ENCODE results near the gene XRCC4. TPM values are rescaled to one million over a fixed set of nuclear protein-coding genes. Genes with fewer than 3 reads are reported as not detected.

Gene XRCC4
- total and polyA plus RNA-seq, 7 donors, result 4.6 to 11.3 (median 7.6) TPM

DNA sequence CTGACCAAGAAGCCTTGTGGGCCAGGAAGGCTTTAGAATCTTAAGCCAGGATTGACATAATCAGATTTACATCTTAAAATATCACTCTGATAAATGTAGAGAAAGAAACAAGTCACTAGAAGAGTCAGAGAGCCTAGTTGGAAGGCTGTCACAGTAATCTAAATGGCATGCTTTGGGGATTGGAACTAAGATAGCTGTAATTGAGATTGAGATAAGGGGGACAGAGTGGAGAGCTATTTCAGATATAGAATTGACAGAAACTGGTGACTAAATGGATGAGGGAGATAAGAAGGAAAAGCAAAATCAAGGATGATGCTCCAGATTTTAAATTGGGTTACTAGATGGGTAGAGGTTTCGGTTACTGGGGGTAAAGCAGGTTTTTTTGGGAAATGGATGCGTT lies 100.5 kb downstream of the XRCC4 start:
- no peak overlapping the region for H3K4me3 ChIP-seq
- no peaks in the 10 kb centered on the region for H3K27me3 ChIP-seq
- WGBS, 2 donors, result 93 to 97% methylated on average over 2 of the region's 2 CpGs
- DNase-seq, result no peak
- H3K9me3 ChIP-seq, result no peaks in the 10 kb centered on the region
- no peak overlapping the region for H3K27ac ChIP-seq
- intact Hi-C loops (cut with DNase I), result no loop called here
- H3K36me3 ChIP-seq, result no peaks in the 10 kb centered on the region
- TF ChIP-seq EP300 (IDR thresholded peaks at IDR 0.05) (no peak), POLR2AphosphoS5 (IDR thresholded peaks at IDR 0.05) (no peak), POLR2A (IDR thresholded peaks at IDR 0.05) (no peak)
- TF ChIP-seq, protein P1, sequence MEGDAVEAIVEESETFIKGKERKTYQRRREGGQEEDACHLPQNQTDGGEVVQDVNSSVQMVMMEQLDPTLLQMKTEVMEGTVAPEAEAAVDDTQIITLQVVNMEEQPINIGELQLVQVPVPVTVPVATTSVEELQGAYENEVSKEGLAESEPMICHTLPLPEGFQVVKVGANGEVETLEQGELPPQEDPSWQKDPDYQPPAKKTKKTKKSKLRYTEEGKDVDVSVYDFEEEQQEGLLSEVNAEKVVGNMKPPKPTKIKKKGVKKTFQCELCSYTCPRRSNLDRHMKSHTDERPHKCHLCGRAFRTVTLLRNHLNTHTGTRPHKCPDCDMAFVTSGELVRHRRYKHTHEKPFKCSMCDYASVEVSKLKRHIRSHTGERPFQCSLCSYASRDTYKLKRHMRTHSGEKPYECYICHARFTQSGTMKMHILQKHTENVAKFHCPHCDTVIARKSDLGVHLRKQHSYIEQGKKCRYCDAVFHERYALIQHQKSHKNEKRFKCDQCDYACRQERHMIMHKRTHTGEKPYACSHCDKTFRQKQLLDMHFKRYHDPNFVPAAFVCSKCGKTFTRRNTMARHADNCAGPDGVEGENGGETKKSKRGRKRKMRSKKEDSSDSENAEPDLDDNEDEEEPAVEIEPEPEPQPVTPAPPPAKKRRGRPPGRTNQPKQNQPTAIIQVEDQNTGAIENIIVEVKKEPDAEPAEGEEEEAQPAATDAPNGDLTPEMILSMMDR (IDR thresholded peaks at IDR 0.05), result no peak
- no peaks in the 10 kb centered on the region for H3K4me1 ChIP-seq

DNA sequence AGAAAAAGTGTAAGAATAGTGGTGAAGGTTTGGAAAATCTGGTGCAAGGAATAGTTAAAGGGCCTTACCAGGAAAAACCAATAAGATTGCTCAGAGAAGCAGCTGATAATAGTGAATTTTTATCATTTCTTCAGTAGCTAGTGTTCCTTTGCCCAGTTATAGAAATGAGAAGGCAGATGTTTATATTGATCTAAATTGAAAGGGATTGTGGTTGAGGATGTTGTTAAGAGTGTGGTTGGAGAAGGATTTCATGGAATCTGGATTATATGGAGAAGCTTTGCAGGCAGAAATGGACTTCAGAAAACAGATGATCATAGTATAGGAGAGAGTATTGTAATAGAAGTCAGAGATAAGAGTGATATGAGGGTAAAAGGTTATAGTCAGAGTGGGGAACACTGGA lies 102.6 kb downstream of the XRCC4 start:
- TF ChIP-seq POLR2AphosphoS5 (IDR thresholded peaks at IDR 0.05), result no peak
- no peak for TF ChIP-seq POLR2A (IDR thresholded peaks at IDR 0.05)
- no peaks in the 10 kb centered on the region for H3K27me3 ChIP-seq
- intact Hi-C loops (cut with DNase I), result no loop called here
- H3K4me1 ChIP-seq, result no peaks in the 10 kb centered on the region
- H3K36me3 ChIP-seq, result no peaks in the 10 kb centered on the region
- no peak overlapping the region for H3K4me3 ChIP-seq
- DNase-seq, result no peak
- H3K27ac ChIP-seq, result no peak overlapping the region
- no peaks in the 10 kb centered on the region for H3K9me3 ChIP-seq

DNA sequence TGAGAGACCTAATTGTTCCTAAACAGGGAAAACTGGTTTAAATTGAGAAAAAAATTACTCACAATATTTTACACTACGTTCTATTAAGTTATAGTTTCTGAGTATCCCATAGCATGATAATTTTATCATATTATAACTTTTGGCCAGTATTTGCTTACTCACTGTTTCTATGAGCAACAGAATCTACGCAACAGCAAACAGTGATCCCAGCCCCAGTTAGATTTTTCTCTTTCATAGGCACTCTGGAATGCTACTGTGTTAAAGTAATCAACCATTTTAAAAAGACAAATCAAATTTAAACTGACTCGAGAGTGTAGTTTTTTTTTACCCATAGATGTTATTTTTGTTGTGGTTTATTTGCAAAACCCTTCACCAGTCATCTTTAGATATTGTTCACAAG lies 107.2 kb downstream of the XRCC4 start:
- no peaks in the 10 kb centered on the region for H3K9me3 ChIP-seq
- intact Hi-C loops (cut with DNase I), result no loop called here
- H3K4me3 ChIP-seq, result no peak overlapping the region
- WGBS, 2 donors, result 86 to 89% methylated on average over 3 of the region's 3 CpGs
- H3K27me3 ChIP-seq, result no peaks in the 10 kb centered on the region
- TF ChIP-seq POLR2AphosphoS5 (IDR thresholded peaks at IDR 0.05) (no peak), EP300 (IDR thresholded peaks at IDR 0.05) (no peak)
- no peak for DNase-seq
- no peaks in the 10 kb centered on the region for H3K36me3 ChIP-seq
- H3K27ac ChIP-seq, result no peak overlapping the region
- H3K4me1 ChIP-seq, result no peaks in the 10 kb centered on the region

DNA sequence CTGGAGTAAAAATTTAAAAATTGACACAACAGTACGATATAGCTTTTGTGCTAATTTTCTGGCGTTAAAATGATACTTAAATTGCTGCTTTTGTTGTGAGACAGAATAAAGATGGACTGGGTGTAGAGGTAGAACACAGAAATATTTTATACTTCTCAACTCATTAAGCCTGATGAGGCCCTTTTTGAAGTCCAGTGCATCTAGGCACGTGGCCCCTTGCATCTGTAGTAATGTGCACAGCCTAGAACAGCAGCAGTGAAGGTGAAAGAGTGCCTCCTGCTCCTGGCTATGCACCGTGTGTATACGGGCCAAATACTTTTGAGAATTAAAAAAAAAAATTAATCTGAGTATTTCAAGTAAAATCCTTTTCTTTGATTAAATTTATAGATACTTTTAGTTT lies 115.6 kb downstream of the XRCC4 start:
- no peak for DNase-seq
- Histone ChIP-seq H3K27ac (no peak overlapping the region), H3K4me3 (no peak overlapping the region), H3K9me3 (no peaks in the 10 kb centered on the region), H3K27me3 (no peaks in the 10 kb centered on the region), H3K4me1 (no peaks in the 10 kb centered on the region), H3K36me3 (no peaks in the 10 kb centered on the region)
- TF ChIP-seq, protein P1 (IDR thresholded peaks at IDR 0.05), result no peak
- TF ChIP-seq POLR2A (IDR thresholded peaks at IDR 0.05), result no peak
- TF ChIP-seq POLR2AphosphoS5 (IDR thresholded peaks at IDR 0.05), result no peak
- no peak for TF ChIP-seq EP300 (IDR thresholded peaks at IDR 0.05)
- intact Hi-C loops (cut with DNase I), result no loop called here
- 91% methylated on average over 5 of the region's 5 CpGs for WGBS, 2 donors

DNA sequence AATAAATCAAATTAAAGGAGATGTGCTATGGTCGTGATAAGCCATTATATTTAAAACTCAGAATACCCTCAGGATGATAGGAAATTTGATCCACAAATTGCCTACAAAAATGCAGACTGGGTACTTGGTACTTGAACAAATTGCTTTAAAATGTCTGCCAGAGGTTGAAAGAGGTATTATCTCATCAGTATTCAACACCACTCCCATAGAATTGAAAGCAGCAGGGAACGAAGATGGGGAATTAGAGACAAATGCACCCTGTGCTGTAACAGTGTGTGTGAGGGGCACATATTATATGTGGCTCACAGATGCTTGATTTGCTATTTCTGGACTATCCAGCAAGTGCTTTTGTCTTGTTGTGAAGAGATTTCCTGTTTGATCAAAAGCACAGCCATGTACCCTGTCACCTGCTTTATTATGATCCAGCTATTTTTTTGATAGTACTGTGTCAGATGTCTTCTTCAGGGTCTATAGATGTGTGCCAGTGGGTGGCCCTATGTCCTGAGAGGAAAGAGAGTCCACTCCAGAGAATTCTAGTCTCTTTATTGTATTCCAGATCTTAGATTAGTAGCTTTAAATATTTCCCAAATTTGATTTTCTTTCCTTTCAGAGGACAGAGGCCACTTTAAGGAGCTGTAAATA lies 120.1 kb downstream of the XRCC4 start:
- Histone ChIP-seq H3K27ac (no peak overlapping the region), H3K4me1 (no peaks in the 10 kb centered on the region), H3K36me3 (peaks cover 0 to 2% (median 0%) of the 10 kb centered on the region in 4 donors), H3K27me3 (no peaks in the 10 kb centered on the region), H3K4me3 (no peak overlapping the region), H3K9me3 (no peaks in the 10 kb centered on the region)
- WGBS, 2 donors, result 89 to 90% methylated on average over 2 of the region's 2 CpGs
- no peak for DNase-seq
- TF ChIP-seq EP300 (IDR thresholded peaks at IDR 0.05) (no peak), POLR2AphosphoS5 (IDR thresholded peaks at IDR 0.05) (no peak), POLR2A (IDR thresholded peaks at IDR 0.05) (no peak)
- TF ChIP-seq, protein P1 (IDR thresholded peaks at IDR 0.05), result no peak
- intact Hi-C loops (cut with DNase I), result no loop called here

DNA sequence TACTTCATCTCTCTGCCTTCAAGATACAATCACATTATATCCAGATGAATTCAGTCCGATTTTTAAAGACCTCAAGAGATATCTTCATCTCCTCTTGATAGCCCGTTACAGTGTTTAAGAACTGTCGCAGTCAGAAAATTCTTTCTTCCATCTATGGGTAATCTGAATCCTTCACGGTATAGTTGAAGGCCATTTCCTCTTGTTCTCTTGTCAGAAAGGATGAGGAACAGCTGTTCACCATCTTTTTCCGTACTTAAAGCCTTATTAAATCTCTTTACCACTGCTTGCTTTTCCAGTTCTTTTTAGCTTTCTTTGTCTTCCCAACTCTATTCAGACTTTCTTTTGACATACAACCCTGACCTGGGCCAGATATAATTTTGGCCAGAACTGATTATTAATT lies 121.8 kb downstream of the XRCC4 start:
- H3K36me3 ChIP-seq, result peaks cover 0 to 2% (median 0%) of the 10 kb centered on the region in 4 donors
- no peaks in the 10 kb centered on the region for H3K4me1 ChIP-seq
- no peak overlapping the region for H3K4me3 ChIP-seq
- TF ChIP-seq POLR2A (IDR thresholded peaks at IDR 0.05) (no peak), EP300 (IDR thresholded peaks at IDR 0.05) (no peak), POLR2AphosphoS5 (IDR thresholded peaks at IDR 0.05) (no peak)
- TF ChIP-seq, protein P1 (IDR thresholded peaks at IDR 0.05), result no peak
- 78 to 85% methylated on average over 5 of the region's 5 CpGs for WGBS, 2 donors
- H3K9me3 ChIP-seq, result no peaks in the 10 kb centered on the region
- intact Hi-C loops (cut with DNase I), result no loop called here
- H3K27ac ChIP-seq, result no peak overlapping the region
- DNase-seq, result no peak
- no peaks in the 10 kb centered on the region for H3K27me3 ChIP-seq

Measured in sigmoid colon (tissue), 7 donors.